Activated CD4-positive, alpha-beta T cell treated with anti-CD3 and anti-CD28 coated beads, Interleukin-2, amount 50 U/mL, for 48 hours (primary cell): ENCODE results near the gene IGFBP4.
A peak's percentile ranks its signal among the peaks of the same experiment; 100 is the strongest.
"Not testable (repeated sequence)": the region's sequence is repeated elsewhere in the genome, so short reads cannot be mapped to it uniquely, and the experiment has no call there.

Experiments used
- DNase-seq, 2 experiments: peaks; one replicate each; pipeline ENCODE4 v3.0.0-alpha.2; 2020

IGFBP4 gene

DNA sequence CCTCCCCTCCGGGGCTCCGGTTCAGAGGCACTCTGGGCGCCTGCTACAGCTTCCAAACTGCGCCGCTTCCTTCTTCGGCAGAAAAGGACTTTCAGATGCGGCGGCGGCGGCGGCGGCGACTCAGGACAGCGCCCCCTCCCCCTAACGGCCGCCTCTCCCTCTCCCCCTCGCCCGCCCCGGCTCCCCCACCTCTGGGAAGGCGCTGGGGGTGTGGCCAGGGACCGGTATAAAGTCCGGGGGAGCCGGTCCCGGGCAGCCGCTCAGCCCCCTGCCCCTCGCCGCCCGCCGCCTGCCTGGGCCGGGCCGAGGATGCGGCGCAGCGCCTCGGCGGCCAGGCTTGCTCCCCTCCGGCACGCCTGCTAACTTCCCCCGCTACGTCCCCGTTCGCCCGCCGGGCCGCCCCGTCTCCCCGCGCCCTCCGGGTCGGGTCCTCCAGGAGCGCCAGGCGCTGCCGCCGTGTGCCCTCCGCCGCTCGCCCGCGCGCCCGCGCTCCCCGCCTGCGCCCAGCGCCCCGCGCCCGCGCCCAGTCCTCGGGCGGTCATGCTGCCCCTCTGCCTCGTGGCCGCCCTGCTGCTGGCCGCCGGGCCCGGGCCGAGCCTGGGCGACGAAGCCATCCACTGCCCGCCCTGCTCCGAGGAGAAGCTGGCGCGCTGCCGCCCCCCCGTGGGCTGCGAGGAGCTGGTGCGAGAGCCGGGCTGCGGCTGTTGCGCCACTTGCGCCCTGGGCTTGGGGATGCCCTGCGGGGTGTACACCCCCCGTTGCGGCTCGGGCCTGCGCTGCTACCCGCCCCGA lies at the start of gene IGFBP4:
IGFBP4 (plus strand) TSS at position 255 of the 792 bp plus-strand sequence; CDS start at position 541, 286 bp downstream.
- DNase-seq = peak; percentile 72 to 77

DNA sequence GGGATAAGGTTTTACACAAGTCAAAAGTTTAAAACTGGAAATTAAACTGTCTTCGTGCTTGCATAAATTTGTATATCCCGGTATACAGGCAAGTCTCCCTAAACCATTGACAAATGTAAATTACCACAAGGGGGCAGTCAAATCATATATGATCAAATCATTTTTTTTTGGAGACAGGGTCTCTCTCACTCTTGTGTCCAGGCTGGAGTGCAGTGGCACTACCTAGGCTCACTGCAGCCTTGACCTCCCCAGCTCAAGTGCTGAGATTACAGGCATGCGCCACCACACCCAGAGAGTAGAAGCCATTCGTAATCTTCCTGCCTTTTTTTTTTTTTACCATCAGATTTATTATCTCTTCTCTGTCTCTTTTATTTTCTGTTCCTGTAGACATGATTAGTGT lies 44.1 kb upstream of the IGFBP4 start:
- no peak for DNase-seq

DNA sequence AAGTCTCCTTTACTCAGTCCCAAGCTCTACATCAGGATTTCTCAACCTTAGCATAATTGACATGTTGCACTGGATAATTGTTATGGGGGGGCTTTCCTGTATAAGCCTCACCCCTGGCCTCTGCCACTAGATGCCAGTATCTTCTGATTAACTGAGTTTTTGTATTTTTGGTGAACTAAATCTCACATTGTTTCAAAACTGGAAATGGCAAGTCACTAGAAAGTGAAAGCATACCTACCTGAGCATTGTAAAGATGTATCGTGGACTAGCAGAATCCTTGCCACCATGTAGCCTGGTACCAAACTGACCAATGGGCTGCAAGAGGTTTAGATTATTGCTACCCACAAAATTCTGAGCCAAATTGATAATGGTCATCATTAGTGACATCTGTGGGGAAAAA lies 40.6 kb upstream of the IGFBP4 start:
- no peak for DNase-seq

DNA sequence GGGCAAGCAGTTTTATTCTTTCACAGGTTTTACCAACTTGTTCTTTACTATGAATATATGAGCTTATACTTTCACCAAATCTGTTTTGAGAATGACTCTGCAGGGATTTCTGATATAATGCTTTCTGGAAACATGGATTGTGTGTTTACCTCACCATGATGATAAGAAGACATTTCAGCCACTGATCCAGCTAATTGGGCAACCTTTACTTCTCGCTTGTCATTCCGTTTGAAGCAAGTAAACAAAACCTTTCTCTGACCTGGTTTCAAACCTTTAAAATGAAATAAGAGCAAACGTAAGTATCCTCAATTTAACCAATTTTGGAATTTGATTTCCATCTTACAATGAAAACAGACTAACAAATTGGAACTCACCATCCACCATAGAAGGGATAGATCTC lies 39.2 kb upstream of the IGFBP4 start:
- DNase-seq = no peak

DNA sequence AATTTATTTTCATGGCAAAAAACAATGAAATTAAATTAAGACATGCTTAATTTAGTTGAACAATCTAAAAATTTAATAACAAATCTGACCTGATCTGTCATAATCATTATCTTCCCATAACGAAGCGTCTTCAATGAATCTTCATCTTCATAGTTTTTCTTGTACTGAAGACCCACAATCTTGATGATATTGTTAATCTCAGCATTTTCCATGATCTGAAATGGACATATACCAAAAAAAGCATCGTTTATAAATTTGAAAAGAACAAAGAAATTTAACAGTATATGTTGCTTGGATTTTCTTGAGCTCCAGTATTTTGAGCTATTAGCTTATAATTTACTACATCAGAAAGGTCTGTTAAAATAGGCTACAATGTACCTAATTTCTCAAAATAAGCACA lies 35.8 kb upstream of the IGFBP4 start:
- no peak for DNase-seq

DNA sequence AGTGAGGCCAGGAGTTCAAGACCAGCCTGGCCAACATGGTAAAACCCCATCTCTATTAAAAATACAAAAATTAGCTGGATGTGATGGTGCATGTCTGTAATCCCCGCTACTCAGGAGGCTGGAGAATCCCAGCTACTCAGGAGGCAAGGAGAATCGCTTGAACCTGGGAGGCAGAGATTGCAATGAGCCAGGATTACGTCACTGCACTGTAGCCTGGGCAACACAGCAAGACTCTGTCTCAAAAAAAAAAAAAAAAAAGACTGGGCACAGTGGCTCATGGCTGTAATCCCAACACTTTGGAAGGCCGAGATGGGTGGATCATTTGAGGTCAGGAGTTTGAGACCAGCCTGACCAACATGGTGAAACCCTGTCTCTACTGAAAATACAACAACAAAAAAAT lies 33.7 kb upstream of the IGFBP4 start:
- DNase-seq = not testable (repeated sequence)

DNA sequence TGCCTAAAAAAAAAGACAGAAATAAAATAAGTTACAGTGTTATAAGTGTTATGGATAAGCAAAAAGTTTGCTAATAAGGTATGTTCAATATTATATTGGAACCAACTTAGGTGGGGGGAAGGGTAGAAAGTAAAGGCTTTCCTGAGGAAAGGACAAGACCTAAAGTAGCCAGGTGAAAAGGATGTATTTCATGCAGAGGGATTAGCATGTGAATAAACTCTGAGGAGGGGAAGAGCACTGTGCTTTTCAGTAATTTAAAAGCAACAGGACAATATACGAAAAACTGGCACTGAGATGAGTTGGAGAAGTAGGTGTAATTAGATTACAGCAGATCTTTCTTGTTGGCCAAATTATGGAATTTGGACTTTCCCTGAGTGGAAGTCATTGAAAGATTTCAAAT lies 33.2 kb upstream of the IGFBP4 start:
- no peak for DNase-seq

DNA sequence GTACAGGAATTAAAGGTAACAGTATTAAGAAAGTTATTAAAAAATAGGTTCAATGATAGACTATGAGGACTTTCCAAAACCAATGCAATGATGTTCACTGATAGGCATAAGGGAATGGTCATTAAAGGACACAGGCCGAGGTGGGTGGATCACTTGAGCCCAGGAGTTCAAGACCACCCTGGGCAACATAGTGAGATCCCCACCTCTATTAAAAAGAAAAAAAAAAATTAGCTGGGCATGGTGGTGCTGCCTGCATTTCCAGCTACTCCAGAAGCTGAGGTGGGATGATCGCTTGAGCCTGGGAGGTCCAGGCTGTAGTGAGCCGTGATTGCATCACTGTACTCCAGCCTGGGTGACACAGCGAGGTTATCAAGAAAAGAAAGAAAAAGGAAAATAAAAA lies 31.4 kb upstream of the IGFBP4 start:
- no peak for DNase-seq

DNA sequence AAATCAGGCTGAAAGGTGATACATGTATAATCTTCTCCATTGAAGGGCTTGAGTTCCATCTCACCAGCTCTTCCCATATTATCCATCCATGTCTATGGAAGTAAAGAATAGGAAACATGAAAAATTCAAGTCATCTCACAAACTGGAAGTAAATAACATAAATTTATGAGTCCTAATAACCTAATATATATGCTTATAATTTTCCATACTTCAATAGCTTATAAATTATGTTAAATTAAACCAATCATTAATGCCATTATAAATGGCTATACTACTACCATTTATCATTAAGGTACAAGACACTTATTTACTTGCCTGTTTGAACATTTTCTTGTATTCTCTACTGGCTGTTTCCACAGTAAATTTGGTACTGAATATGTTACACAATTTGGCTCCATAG lies 30.4 kb upstream of the IGFBP4 start:
- DNase-seq = no peak

DNA sequence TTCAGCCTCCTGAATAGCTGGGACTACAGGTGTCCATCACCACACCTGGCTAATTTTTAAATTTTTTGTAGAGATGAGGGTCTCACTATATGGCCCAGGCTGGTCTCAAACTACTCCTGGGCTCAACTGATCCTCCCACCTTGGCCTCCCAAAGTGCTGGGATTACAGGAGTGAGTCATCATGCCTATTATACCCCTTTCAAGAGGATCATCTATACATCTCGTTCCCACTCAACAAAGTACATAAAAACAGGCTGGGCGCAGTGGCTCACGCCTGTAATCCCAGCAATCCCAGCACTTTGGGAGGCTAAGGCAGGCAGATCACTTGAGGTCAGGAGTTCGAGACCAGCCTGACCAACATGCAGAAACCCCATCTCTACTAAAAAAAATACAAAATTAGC lies 28.9 kb upstream of the IGFBP4 start:
- DNase-seq = not testable (repeated sequence)

DNA sequence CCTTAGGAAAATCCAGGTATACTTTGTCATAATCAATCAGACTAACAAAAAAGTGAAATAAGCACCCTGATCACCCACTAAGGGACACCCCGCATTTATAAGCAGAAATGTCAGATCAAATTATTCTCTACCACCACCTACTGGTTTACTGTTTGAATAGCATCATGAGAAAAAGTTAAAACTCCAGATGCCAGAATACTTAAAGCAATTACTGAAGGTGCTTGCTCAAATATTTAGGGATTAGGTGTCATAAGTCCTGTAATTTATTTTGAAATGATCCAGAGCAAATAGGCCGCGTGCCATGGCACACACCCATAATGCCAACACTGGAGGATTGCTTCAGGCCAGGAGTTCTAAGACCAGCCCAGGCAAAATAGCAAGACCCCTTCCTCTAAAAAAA lies 27.9 kb upstream of the IGFBP4 start:
- no peak for DNase-seq

DNA sequence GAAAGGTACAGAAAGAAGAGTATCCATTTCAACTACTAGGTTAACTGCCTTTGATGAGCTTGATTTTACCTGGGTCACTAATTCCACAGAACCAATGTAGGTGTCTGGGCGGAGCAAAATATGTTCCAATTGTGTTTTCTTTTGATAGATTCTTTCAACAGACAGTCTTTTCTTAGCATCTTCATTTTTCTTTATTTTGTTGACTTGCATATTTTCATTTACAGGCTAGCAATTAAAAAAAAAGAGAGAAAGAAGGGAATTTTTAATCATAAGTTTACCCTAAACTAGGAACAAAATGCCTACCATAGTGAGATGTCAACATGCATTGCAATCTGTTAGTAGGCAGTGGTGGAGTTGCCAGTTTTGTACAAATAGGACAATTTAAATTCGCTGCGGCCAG lies 26.6 kb upstream of the IGFBP4 start:
- no peak for DNase-seq

DNA sequence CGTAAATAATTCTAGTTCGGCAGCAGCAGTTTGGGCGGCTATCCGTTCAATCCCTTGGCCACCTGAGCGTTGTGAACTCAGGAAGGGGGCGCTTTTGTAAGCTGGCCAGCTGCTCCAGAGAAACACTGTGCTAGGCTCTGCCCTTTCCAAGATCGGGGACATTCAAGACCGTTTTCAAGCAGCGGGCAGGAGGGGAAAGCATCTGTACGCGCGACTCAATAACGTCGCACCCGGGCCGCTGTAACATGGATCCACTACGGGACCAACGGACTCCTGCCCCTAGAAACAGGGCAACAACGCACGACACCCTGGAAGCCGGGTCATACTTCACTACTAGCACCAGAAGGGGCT lies 26.0 kb upstream of the IGFBP4 start:
- DNase-seq = no peak

DNA sequence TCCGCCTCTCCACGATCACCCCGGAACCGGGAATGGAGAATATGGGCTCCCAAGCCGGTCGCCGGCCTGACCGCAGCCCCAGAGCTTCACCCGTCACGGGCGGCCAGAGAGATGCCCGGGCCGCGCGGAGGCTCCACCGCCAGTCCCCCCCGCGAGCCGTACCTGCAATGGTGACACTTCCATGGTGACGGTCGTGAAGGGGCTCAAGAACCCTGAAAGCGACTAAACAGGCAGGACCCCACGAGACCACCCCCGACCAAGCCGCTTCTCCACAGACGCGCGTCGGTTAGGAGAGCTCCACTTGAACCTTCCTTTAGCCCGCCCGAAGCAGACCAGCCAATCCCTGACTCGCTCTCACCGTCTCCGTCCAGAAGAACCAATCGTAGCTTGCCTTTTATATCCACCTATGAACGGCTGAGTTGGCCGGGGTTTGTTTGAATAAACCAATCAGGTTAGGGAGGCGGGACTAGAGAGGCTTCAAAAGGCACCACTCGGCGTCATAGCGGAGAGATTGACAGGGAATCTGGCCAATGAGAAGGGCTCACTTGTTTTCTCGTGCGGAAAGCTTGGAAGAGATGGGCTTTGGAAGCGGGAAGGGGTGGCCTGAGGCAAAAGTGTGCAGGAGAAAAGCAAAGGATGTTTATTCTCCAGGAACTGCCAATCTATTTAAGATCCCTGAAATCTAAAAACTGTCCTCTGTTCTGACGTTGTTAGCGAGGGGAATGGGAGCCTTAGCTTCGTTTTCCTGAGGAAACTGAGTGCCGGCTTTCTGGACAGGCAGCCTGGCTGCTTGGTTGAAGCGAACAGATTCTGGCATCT lies 25.4 kb upstream of the IGFBP4 start, which contains the start of gene TOP2A:
TOP2A (minus strand) TSS at position 288 of the 819 bp plus-strand sequence; CDS start at position 183, 105 bp downstream.
- peak; percentile 94 to 97 for DNase-seq

DNA sequence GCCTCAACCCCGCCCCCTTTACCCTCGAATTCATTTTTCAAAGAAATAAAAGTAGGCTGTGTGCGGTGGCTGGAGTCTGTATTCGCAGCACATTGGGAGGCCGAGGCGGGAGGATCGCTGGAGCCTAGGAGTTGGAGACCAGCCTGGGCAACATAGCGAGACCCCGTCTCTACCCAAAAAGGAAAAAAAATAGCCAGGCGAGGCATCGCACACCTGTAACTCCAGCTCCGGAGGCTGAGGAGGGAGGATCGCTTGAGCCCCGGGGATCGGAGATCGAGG lies 24.9 kb upstream of the IGFBP4 start:
- no peak for DNase-seq

DNA sequence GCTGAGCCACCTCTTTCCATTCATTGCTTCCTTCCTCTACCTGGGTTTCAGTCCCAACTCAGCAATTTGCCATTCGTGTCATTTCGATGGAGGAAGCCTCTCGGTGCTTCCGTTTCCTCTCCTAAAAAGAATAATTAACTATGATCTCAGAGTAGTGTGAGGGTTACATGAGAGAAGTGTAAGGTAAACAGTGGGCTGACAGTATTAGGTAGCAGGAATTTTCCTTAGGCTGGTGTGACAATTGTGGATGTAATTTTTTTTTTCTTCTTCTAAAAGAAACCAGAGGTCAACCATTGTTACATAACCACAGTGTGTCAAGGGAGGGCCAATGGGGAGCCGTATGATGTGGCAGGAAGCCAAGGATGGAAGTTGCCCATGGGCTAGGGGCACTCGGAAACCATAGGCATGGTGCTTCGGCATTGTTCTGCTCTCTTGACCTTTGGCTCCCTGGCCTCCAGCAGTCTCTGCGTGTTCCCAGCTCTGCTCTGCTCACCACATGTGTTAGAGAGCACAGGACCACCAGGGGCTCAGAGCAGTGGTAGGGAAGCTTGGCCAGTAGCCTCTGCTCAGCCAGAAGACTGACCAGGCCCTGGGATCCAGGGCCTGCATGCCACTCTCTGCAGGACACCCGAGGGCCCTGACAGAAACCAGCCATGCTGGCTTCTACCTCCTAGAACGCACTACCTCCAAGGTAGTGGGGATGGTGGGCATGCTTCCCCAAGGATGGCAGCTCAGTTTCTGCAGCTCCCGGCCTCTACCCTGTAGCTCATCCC lies 23.5 kb upstream of the IGFBP4 start:
- no peak for DNase-seq

DNA sequence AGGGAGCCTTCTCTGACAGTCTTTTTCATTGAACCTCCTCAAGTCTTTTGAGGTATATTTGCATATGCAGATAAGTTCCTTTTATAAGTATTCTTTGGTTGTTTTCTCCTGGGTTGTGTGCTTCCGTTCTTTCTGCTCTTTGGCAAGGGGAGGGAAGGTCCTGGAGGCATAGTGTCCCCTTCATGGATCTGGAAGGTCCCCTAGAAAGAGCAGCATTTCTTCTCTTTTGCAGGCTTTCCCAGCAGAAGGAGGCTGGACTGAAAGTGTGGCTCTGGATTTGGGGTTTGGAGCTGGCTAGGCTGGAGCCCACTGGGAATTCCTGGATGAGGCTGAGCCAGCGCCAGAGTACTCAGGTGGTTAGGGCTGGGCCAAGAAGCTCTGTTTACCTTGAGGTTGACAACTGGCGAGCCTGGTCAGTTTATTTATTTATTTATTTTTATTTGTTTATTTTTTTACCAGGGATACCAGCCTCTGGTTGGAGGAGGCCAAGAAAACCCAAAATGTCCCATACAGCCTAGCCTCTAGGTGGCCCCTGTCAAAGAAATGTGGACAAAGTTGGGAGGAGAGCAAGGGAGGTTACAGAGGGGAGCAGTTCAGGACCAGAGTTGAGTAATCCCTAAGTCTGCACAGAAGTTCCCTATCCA lies 20.1 kb upstream of the IGFBP4 start:
- no peak for DNase-seq

DNA sequence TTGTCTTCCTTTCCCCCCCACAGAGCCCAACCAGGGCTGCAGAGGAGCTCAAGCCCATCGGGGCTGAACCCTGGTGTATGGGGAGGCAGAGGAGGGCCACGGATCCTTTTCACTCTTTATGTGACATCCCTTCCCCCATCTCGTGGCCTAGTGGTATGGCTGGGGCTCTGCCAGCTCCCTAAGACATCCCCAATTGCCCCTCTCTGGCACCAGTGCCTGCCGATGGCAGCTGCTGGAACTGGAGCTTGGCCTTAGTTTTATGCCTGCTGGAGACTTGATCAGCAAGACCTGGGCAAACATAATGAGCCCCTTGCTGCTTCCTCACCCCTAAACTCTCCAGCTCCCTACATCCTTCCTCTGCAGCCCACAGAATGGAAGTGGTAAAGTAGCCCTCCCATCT lies 17.5 kb upstream of the IGFBP4 start:
- DNase-seq = no peak

DNA sequence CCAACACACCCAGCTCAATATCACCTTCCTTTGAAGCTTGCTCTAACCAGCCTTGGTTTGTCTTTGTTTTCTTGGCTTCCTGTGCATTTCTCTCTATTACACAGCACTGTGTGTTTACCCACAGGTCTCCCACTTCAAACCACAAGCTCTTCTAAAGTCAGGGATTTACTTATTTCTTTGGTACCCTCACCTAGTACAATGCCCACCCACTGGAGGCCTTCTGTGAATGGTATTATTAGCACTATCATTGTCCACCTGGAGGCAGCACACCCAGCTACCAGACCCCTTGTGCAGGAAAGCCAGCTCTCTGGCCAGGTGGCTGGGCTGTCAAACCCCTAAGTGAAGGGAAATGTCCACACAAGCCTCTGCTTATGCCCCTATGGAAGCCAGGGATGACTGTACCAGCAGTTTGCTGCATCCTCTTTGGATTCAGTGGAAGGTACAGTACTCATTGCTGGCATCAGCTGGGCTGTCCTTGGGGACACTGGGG lies 16.2 kb upstream of the IGFBP4 start:
- peak in 1 of 2 experiments; percentile 34 for DNase-seq

DNA sequence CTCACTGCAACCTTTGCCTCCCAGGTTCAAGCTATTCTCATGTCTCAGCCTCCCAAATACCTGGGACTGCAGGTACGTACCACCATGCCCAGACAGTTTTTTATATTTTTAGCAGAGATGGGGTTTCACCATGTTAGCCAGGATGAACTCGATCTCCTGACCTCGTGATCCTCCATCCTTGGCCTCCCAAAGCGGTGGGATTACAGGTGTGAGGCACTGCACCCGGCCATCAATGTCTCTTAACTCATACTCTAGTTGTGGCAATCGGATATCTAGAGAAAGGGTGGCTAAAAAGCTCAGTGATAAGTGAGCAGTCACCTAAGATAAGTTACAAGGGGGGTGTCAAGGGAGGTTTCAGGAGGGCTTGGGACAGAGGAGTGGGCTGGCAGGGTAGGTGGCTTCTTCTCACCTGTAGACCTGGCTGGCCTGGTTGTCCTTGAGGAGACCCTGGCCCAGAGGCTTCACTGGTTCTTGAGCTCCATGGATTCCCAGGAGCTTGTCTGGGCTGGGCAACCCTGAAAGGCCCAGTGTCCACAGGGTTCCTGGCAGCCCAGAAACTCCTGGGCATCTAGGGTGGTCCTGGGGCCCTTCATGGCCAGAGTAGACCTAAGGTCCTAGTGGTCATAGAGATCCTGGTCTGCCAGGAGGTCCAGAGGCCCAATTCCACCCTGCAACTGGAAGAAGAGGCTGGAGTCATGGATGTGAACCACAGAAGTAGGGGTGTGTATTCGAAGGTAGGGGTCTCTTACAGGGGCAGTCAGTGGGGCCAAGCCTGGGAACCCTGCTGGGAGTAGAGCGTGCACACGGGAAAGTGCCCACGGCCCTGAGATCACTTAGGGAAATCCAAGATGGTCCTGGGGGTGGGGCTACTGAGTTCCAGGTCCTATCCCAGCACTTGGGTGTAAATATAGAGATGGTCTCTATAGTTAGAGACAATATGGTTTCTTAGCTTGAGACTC lies 12.7 kb upstream of the IGFBP4 start:
- DNase-seq = peak in 1 of 2 experiments; percentile 1

DNA sequence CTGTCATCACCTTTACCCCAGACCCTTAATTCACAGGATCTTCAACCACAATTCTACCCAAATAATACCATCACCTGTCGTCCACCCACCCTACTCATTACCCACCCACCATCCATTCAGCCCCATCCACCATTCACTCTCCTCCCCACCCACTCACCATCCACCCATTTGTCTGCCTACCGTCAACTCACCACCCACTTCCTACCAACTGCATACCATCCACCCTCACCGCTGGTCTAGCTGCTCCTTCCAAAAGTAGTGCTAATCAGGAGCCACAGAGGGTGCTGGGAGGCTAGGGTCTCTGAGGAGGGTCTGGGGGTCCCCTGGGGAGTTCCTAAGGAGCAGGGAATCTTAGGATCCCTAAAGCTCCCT lies 12.0 kb upstream of the IGFBP4 start:
- DNase-seq = no peak
